Stimulated activated CD8-positive, alpha-beta memory T cell treated with anti-CD3 and anti-CD28 coated beads, Interleukin-12 subunit alpha, Interleukin-12 subunit beta, amount 100 ng/mL, for 4 hours (primary cell): Measurements from ENCODE around the gene MDM2.
"Not testable (repeated sequence)": the region's sequence is repeated elsewhere in the genome, so short reads cannot be mapped to it uniquely, and the experiment has no call there.

Source experiments
- DNase-seq: peaks from one replicate; pipeline ENCODE4 v3.0.0-alpha.2; 2020; ENCODE audit warnings: low read depth

Gene MDM2

DNA sequence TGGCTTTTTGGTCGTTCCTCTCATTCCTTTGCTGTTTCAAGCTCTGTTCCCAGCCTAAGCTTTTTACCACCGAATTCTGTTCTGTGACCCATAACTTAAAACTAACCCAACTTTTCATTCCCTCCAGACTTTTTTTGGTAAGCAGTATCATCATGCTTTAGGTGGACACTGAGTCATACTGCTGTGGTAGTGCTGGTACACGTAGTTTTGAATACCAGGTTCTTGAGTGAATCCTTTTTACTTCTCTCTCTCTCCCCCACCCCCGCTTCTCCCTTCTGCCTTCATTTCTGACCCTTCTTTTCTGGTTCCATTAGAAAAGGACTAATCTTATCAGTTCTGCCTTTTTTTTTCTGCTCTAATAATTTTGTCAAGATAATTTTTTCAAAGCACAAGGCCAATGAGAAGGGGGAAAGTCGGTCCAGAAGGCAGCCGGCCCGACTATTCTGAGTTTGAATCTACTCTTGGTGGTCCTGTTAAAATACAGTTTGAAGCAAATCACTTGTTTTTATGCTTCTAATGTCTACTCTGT lies 2.3 kb upstream of the MDM2 start:
- DNase-seq = no peak

DNA sequence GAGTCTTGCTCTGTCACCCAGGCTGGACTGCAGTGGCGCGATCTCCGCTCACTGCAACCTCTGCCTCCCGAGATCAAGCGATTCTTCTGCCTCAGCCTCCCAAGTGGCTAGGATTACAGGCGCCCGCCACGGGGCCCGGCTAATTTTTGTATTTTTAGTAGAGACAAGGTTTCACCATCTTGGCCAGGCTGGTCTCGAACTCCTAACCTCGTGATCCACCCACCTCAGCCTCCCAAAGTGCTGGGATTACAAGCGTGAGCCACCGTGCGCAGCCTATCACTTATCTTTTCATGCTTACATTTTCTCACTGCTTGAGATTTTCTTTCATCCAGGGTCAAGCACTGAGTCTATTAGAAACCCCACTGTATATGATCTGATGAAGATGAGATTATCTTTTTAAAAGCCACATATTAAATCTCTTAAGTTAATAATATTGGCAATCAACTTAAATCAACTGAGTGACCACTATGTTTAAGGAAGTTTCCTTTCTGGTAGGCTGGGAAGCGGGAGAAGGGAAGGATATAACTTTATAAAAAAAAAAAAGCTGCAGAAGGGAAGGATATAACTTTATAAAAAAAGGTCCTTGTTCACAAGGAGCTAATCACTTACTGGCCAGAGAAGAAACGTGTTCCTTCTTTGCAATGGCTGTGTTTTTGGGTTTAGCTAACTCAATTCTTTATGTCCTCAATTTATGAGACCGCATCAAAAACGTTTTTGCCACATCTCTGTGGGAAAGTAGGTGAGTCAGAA lies 1.3 kb upstream of the MDM2 start:
- no peak for DNase-seq

- DNase-seq = not testable (repeated sequence)
These were observed 752 bp upstream of the MDM2 start for GRCh38 chr12:68807274-68807575.

DNA sequence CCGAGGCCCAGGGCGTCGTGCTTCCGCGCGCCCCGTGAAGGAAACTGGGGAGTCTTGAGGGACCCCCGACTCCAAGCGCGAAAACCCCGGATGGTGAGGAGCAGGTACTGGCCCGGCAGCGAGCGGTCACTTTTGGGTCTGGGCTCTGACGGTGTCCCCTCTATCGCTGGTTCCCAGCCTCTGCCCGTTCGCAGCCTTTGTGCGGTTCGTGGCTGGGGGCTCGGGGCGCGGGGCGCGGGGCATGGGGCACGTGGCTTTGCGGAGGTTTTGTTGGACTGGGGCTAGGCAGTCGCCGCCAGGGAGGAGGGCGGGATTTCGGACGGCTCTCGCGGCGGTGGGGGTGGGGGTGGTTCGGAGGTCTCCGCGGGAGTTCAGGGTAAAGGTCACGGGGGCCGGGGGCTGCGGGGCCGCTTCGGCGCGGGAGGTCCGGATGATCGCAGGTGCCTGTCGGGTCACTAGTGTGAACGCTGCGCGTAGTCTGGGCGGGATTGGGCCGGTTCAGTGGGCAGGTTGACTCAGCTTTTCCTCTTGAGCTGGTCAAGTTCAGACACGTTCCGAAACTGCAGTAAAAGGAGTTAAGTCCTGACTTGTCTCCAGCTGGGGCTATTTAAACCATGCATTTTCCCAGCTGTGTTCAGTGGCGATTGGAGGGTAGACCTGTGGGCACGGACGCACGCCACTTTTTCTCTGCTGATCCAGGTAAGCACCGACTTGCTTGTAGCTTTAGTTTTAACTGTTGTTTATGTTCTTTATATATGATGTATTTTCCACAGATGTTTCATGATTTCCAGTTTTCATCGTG lies 612 bp downstream of the MDM2 start:
- DNase-seq = peak; percentile 41

DNA sequence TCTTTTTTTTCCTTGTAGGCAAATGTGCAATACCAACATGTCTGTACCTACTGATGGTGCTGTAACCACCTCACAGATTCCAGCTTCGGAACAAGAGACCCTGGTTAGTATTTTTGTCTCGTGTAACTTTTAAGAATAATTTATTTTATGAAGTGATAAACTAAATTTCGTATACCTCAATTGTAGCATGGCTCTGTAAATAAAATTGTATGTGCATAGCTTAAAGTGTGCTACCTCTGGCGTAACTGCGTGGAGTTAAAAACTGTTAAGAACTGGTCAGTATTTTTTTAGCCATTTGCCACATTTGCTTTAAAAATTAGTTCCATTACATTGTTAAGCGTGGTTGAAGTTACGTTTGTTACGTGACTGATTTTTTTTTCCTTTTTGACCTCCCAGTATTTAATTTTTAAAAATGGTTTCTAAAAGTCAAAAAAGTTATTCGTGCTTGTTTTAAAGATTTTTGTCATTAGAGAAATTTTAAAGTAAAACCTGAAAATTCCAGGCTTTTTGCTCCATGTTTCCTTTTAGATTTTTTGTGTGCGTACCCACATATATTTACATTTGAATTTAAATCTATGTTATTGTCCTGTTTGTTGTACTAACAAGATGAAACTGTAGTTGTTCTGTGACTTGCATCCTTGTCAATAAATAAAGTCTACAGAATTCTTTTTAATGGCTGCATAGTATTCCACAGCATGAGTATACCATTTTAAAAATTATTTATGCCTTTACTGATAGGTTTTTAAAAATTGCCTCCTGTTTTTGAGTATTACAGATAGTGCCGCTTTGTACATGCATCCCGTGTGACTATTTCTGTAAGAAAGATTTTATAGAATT lies 1.4 kb downstream of the MDM2 start:
- no peak for DNase-seq

GRCh38 chr12:68810027-68810389 lies 2.0 kb downstream of the MDM2 start:
- not testable (repeated sequence) for DNase-seq

GRCh38 chr12:68811573-68811972 lies 3.6 kb downstream of the MDM2 start:
- DNase-seq = not testable (repeated sequence)

DNA sequence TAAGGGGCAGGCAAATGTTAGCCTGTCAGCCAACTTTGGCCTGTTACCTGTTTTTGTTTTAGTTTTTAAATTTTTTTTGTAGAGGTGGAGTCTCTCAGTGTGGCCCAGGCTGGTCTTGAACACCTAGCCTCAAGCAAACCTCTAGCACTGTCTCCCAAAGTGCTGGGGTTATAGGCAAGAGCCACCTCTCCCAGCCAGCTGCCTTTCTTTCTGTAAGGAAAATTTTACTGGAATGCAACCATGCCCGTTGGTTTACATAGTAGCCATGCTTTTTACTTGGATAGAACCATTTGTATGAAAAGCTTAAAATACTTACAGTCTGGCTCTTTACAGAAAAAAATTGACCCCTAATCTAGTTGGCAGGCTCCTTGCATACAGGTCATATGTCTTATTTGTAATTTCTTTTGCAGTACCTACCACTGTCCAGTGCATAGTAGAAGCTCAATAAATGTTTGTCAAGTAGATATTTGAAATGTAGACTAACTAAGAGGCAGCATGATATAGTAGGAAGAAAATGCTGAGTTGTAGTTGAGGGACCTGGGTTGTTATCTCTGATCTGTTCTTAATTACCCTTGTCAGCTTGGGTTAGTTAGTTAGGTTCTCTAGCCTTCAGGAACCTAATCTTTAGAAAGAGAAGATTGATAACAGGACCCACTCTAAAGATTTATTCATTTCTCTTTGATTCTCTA lies 4.7 kb downstream of the MDM2 start:
- DNase-seq = no peak

- DNase-seq = no peak
These were observed 5.2 kb downstream of the MDM2 start for GRCh38 chr12:68813242-68813593.

DNA sequence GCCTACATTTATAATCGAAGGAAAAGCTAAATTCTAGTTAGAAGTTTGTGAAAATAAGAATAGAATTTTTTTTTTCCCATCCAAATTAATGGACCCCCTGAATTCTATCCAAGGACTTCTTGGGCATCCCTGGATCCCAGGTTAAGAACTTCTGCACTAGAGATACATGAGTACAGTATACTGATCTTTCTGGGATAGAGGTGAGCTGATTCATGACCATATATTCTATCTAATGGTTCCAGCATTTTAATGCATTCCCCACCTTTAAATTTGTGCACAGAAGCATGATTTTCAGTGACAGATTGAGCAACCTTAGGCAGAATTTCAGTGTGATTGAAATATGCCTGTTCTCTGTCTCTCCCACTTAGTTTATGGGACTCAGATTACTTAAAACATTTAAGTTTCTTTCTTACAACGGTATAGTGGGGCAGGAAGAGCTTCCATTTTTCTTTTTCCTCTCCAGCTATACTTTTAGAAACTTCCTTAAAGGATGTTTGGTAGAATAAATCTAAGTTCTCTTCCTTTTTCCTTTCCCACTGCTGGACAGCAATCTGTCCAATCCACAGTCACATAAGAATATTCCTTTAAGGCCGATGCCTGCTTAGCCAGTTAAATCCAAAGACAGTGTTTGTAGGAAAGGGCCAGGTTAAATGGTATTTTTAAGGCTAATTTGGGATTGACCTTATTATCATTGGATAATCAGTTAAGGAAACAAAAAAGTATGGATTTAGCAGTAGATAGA lies 6.7 kb downstream of the MDM2 start:
- DNase-seq = no peak

DNA sequence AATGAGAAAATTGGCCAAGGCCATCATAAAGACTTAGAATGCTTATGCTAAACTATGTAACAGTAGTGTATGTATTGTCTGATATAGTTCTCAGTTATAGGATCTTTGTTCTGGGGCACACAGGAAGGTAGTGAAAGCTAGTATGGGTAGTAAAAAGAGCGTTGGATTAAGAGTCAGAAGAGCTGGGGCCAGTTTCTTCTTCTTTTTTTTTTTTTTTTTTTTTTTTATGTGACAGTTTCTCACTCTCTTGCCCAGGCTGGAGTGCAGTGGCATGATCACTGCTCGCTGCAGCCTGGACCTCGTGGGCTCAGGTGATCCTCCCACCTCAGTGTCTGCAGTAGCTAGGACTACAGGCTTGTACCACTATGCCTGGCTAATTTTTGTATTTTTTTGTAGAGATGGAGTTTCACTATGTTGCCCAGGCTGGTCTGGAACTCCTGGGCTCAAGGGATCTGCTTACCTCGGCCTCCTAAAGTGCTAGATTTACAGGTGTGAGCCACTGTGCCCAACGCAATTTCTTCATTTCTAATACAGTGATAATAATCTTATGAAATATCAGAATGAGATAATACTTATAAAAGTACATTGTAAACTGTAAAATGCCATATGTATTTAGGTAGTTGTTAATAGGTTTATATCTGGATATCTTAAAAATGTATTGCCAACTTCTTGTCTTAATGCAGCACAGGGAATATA lies 7.4 kb downstream of the MDM2 start:
- DNase-seq = no peak

DNA sequence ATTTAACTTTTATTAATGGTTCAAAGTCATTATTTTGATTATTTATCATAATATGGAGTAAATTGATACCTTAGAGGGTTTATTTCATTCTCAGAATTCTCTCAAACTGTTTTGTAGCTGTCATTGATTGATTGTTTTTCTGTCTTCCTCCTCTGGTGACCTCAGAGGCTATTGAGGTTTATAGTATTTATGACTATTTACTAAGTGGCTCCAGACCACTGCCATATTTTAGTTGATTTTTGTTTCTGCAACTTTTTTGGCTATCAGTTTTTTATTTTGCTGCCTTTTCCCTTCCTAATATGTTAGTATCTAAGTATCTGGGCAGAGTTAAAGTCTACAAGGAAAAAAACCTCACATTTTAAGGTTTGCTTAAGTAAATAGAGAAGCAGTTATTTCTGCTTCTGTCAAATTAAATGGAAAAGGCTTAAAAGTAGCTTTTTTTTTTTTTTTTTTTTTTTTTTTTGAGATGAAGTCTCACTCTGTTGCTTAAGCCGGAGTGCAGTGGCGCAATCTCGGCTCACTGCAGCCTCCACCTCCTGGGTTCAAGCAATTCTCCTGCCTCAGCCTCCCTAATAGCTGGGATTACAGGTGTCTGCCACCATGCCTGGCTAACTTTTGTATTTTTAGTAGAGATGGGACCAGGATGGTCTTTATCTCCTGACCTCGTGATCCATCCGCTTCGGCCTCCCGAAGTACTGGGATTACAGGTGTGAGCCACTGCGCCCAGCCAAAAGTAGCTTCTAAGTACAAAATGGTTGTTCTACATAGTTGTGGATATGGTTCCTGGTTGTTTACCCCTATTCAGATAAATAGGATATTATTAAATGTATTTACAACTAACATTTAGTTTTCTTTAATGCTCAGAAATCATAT lies 8.2 kb downstream of the MDM2 start:
- DNase-seq = no peak

DNA sequence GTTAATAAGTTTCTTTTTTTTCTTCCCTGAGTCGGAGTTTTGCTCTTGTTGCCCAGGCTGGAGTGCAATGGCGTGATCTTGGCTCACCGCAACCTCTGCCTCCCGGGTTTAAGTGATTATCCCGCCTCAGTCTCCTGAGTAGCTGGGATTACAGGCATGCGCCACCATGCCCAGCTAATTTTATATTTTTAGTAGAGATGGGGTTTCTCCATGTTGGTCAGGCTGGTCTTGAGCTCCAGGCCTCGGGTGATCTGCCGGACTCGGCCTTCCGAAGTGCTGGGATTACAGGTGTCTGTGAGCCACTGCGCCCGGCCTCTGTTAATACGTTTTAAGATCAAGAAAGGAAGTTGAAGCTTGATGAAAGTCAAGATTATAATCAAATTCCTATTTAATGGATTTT lies 11.5 kb downstream of the MDM2 start:
- DNase-seq = not testable (repeated sequence)

DNA sequence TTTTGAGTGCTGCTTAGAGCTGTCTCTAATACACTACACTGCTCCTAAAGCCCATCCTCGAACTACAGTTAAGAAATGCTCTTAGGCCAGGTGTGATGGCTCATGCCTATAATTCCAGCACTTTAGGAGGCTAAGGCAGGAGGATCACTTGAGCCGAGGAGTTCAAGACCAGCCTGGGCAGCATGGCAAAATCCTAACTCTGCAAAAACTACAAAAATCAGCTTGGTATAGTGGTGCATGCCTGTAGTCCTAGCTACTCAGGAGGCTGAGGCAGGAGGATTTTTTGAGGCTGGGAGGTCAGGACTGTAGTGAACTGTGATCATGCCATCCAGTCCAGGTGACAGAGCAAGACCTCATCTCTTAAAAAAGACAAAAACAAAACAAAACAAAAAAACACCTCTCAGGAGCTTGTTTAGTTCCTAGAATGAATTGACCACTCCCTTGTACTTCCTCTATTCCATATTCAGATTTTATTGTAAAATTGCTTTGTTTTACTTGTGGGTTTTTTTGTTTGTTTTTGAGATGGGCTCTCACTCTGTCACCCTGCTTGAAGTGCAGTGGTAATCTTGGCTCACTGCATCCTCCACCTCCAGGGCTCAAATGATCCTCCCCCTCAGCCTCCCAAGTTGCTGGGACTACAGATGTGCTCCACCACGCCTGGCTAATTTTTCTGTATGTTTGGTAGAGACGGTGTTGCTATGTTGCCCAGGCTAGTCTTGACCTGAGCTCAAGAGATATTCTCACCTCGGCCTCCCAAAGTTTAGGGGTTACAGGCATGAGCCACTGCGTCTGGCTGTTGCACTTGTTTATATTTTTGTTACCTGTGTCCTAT lies 13.6 kb downstream of the MDM2 start:
- no peak for DNase-seq

- DNase-seq = no peak
These were observed 15.7 kb downstream of the MDM2 start for GRCh38 chr12:68823696-68824095.

DNA sequence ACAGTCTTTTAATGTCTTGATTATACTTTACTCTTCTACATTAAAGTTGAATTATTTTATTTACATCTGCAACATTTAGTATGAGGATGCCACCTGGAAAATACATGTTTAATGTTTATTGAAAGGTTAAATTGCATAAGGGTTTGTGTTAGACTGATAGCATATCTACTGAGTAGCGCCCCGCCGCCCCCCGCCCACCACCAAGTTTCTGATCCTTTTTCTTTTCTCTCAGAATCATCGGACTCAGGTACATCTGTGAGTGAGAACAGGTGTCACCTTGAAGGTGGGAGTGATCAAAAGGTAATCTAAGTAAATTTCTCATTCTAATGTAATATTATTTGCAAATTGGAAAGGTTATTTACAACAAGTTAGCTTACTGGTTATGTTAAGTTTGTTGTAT lies 16.2 kb downstream of the MDM2 start:
- no peak for DNase-seq

- no peak for DNase-seq
These were observed 16.7 kb downstream of the MDM2 start for GRCh38 chr12:68824597-68825250.

GRCh38 chr12:68825569-68826217 lies 17.7 kb downstream of the MDM2 start:
- no peak for DNase-seq
